ENCODE data around the gene ACER3. TPM values are rescaled to one million over a fixed set of nuclear protein-coding genes. Genes with fewer than 3 reads are reported as not detected.

Gene ACER3
- total and polyA plus RNA-seq, 4 donors: 15.7 to 48.3 (median 29.0) TPM

GRCh38 chr11:76910620-76911414 is 50.1 kb downstream of the ACER3 start:
- no peak overlapping the region for H3K27ac ChIP-seq (ENCODE audit: low read depth, low read length)
- no peaks in the 10 kb centered on the region for H3K27me3 ChIP-seq (ENCODE audit: control insufficient read depth, insufficient read depth, low read length)
- DNase-seq (ENCODE audit: low read depth in 4 of 6, low spot score in 6 of 6): no peak
- no peak overlapping the region for H3K4me3 ChIP-seq (ENCODE audit: low read depth, low read length)
- WGBS (ENCODE audit: insufficient coverage): 60% methylated on average over 1 of the region's 9 CpGs
- H3K4me1 ChIP-seq (ENCODE audit: control insufficient read depth, insufficient read depth, low read length): no peaks in the 10 kb centered on the region
- H3K36me3 ChIP-seq (ENCODE audit: control insufficient read depth, insufficient read depth, low read length): no peaks in the 10 kb centered on the region
- H3K9me3 ChIP-seq (ENCODE audit: control insufficient read depth, insufficient read depth, low read length): no peaks in the 10 kb centered on the region

DNA sequence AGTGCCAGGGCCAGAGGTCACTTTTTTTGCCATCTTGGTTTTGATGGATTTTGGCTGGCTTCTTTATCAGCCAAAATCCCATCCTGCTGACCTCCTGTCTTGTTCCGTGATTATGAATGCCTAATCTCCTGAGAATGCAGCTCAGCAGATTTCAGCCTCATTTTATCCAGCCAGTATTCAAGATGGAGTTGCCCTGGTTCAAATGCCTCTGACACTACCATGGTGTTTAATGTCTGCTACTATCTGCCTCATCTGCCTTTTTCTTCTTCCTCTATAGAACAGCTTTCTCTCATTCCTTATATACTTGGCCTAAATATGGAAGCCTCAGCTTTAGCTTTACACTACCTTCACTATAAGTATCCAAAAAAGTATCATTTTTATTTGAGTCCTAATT is 50.7 kb downstream of the ACER3 start:
- Histone ChIP-seq H3K27me3 (ENCODE audit: control insufficient read depth, insufficient read depth, low read length) (no peaks in the 10 kb centered on the region), H3K36me3 (ENCODE audit: control insufficient read depth, insufficient read depth, low read length) (no peaks in the 10 kb centered on the region), H3K27ac (ENCODE audit: low read depth, low read length) (no peak overlapping the region), H3K9me3 (ENCODE audit: control insufficient read depth, insufficient read depth, low read length) (no peaks in the 10 kb centered on the region), H3K4me3 (ENCODE audit: low read depth, low read length) (no peak overlapping the region), H3K4me1 (ENCODE audit: control insufficient read depth, insufficient read depth, low read length) (no peaks in the 10 kb centered on the region)
- no peak for DNase-seq (ENCODE audit: low read depth in 4 of 6, low spot score in 6 of 6)
- WGBS (ENCODE audit: insufficient coverage): 67% methylated on average over 1 of the region's 1 CpG

GRCh38 chr11:76916712-76917111 is 56.0 kb downstream of the ACER3 start:
- Histone ChIP-seq H3K9me3 (ENCODE audit: control insufficient read depth, insufficient read depth, low read length) (no peaks in the 10 kb centered on the region), H3K27ac (ENCODE audit: low read depth, low read length) (no peak overlapping the region), H3K4me1 (ENCODE audit: control insufficient read depth, insufficient read depth, low read length) (peaks cover 4% of the 10 kb centered on the region), H3K4me3 (ENCODE audit: low read depth, low read length) (no peak overlapping the region), H3K27me3 (ENCODE audit: control insufficient read depth, insufficient read depth, low read length) (no peaks in the 10 kb centered on the region), H3K36me3 (ENCODE audit: control insufficient read depth, insufficient read depth, low read length) (no peaks in the 10 kb centered on the region)
- no peak for DNase-seq (ENCODE audit: low read depth in 4 of 6, low spot score in 6 of 6)
- 100% methylated on average over 1 of the region's 1 CpG for WGBS (ENCODE audit: insufficient coverage)

DNA sequence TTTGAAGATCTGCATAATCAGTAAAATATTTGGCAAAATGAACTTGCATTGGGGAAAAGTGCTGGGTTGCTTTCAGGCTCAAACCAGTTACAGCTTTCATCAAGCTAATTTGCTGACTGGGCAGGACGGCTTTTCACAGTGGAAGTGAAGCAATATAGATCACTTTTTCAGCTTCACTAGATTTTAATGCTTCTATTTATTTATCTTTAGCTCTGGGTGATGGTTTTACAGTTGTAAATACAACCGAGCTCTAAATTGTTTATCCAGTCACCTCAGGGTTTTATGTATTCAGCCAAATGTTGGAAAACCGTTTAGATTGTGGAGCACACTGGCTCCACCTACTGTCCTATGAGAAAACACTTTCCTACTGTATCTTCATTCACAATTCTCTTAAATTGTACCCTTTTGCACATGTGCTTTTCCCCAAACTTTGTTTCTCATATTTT is 58.2 kb downstream of the ACER3 start:
- WGBS (ENCODE audit: insufficient coverage): 0% methylated on average over 2 of the region's 3 CpGs
- DNase-seq (ENCODE audit: low read depth in 4 of 6, low spot score in 6 of 6): peak in 5 of 6 donors; percentile 52 to 94 (median 66)
- no peak overlapping the region for H3K27ac ChIP-seq (ENCODE audit: low read depth, low read length)

GRCh38 chr11:76919467-76919866 is 58.7 kb downstream of the ACER3 start:
- Histone ChIP-seq H3K4me1 (ENCODE audit: control insufficient read depth, insufficient read depth, low read length) (peaks cover 4% of the 10 kb centered on the region), H3K27ac (ENCODE audit: low read depth, low read length) (no peak overlapping the region), H3K4me3 (ENCODE audit: low read depth, low read length) (no peak overlapping the region), H3K9me3 (ENCODE audit: control insufficient read depth, insufficient read depth, low read length) (no peaks in the 10 kb centered on the region), H3K36me3 (ENCODE audit: control insufficient read depth, insufficient read depth, low read length) (no peaks in the 10 kb centered on the region), H3K27me3 (ENCODE audit: control insufficient read depth, insufficient read depth, low read length) (no peaks in the 10 kb centered on the region)
- WGBS (ENCODE audit: insufficient coverage): no CpG with 5 or more reads among the region's 1 CpG
- DNase-seq (ENCODE audit: low read depth in 4 of 6, low spot score in 6 of 6): no peak

More for the DNA sequence above, 58.2 kb downstream of the ACER3 start:
- Histone ChIP-seq H3K4me1 (ENCODE audit: control insufficient read depth, insufficient read depth, low read length) (peaks cover 4% of the 10 kb centered on the region), H3K27me3 (ENCODE audit: control insufficient read depth, insufficient read depth, low read length) (no peaks in the 10 kb centered on the region), H3K9me3 (ENCODE audit: control insufficient read depth, insufficient read depth, low read length) (no peaks in the 10 kb centered on the region), H3K4me3 (ENCODE audit: low read depth, low read length) (peak overlapping the region; percentile 19), H3K36me3 (ENCODE audit: control insufficient read depth, insufficient read depth, low read length) (no peaks in the 10 kb centered on the region)

GRCh38 chr11:76919887-76920746 is 59.4 kb downstream of the ACER3 start:
- H3K27ac ChIP-seq (ENCODE audit: low read depth, low read length): no peak overlapping the region
- H3K4me3 ChIP-seq (ENCODE audit: low read depth, low read length): no peak overlapping the region
- 31% methylated on average over 4 of the region's 7 CpGs for WGBS (ENCODE audit: insufficient coverage)

GRCh38 chr11:76927160-76927559 is 66.4 kb downstream of the ACER3 start:
- H3K9me3 ChIP-seq (ENCODE audit: control insufficient read depth, insufficient read depth, low read length): no peaks in the 10 kb centered on the region
- DNase-seq (ENCODE audit: low read depth in 4 of 6, low spot score in 6 of 6): no peak
- WGBS (ENCODE audit: insufficient coverage): no CpG with 5 or more reads among the region's 5 CpGs
- no peaks in the 10 kb centered on the region for H3K27me3 ChIP-seq (ENCODE audit: control insufficient read depth, insufficient read depth, low read length)
- H3K27ac ChIP-seq (ENCODE audit: low read depth, low read length): no peak overlapping the region
- no peaks in the 10 kb centered on the region for H3K36me3 ChIP-seq (ENCODE audit: control insufficient read depth, insufficient read depth, low read length)
- H3K4me3 ChIP-seq (ENCODE audit: low read depth, low read length): no peak overlapping the region
- H3K4me1 ChIP-seq (ENCODE audit: control insufficient read depth, insufficient read depth, low read length): no peaks in the 10 kb centered on the region

More at GRCh38 chr11:76919887-76920746, 59.4 kb downstream of the ACER3 start:
- no peaks in the 10 kb centered on the region for H3K36me3 ChIP-seq (ENCODE audit: control insufficient read depth, insufficient read depth, low read length)
- H3K27me3 ChIP-seq (ENCODE audit: control insufficient read depth, insufficient read depth, low read length): no peaks in the 10 kb centered on the region
- H3K9me3 ChIP-seq (ENCODE audit: control insufficient read depth, insufficient read depth, low read length): no peaks in the 10 kb centered on the region
- peak in 5 of 6 donors; percentile 61 to 94 (median 71) for DNase-seq (ENCODE audit: low read depth in 4 of 6, low spot score in 6 of 6)
- H3K4me1 ChIP-seq (ENCODE audit: control insufficient read depth, insufficient read depth, low read length): peaks cover 4% of the 10 kb centered on the region

GRCh38 chr11:76935042-76935441 is 74.3 kb downstream of the ACER3 start:
- no peak for DNase-seq (ENCODE audit: low read depth in 4 of 6, low spot score in 6 of 6)
- WGBS (ENCODE audit: insufficient coverage): no CpG with 5 or more reads among the region's 3 CpGs
- Histone ChIP-seq H3K4me1 (ENCODE audit: control insufficient read depth, insufficient read depth, low read length) (no peaks in the 10 kb centered on the region), H3K27me3 (ENCODE audit: control insufficient read depth, insufficient read depth, low read length) (no peaks in the 10 kb centered on the region), H3K4me3 (ENCODE audit: low read depth, low read length) (no peak overlapping the region), H3K36me3 (ENCODE audit: control insufficient read depth, insufficient read depth, low read length) (peaks cover 10% of the 10 kb centered on the region), H3K27ac (ENCODE audit: low read depth, low read length) (no peak overlapping the region), H3K9me3 (ENCODE audit: control insufficient read depth, insufficient read depth, low read length) (no peaks in the 10 kb centered on the region)

GRCh38 chr11:76939219-76939631 is 78.5 kb downstream of the ACER3 start:
- Histone ChIP-seq H3K4me3 (ENCODE audit: low read depth, low read length) (no peak overlapping the region), H3K27me3 (ENCODE audit: control insufficient read depth, insufficient read depth, low read length) (no peaks in the 10 kb centered on the region), H3K9me3 (ENCODE audit: control insufficient read depth, insufficient read depth, low read length) (peaks cover 2% of the 10 kb centered on the region), H3K27ac (ENCODE audit: low read depth, low read length) (no peak overlapping the region), H3K4me1 (ENCODE audit: control insufficient read depth, insufficient read depth, low read length) (no peaks in the 10 kb centered on the region), H3K36me3 (ENCODE audit: control insufficient read depth, insufficient read depth, low read length) (peaks cover 5% of the 10 kb centered on the region)
- no peak for DNase-seq (ENCODE audit: low read depth in 4 of 6, low spot score in 6 of 6)
- WGBS (ENCODE audit: insufficient coverage): no CpG with 5 or more reads among the region's 2 CpGs
